GM21717 (cell line): ENCODE data around the gene ZNF91.
"Not testable (repeated sequence)": the region's sequence is repeated elsewhere in the genome, so short reads cannot be mapped to it uniquely, and the experiment has no call there.

Experiments used
- ATAC-seq: cut with Tn5 transposase; IDR thresholded peaks from one replicate; pipeline ENCODE4 v1.9.1; 2021; ENCODE audit warnings: mild to moderate bottlenecking, moderate library complexity; ENCODE audit not compliant: unreplicated experiment

ZNF91 gene

DNA sequence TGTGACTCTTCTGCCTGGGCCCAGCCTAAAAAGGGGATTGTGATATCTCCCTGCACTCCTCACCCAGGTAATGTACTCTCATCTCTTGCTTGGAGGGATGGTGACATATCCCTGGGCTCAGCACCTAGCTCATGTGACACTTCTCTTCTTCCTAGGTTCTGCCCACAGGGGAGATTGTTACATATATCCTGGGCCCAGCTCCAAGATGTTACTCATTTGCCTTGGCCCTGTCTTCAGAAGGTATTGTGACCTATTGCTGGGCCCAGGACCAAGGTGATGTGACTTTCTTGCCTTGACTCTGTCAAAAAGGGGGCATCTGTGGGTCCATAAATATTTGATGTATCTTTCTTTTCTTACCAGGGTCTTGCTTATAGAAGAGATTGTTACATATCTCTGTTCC is 73.9 kb downstream of the ZNF91 start:
- ATAC-seq = not testable (repeated sequence)

DNA sequence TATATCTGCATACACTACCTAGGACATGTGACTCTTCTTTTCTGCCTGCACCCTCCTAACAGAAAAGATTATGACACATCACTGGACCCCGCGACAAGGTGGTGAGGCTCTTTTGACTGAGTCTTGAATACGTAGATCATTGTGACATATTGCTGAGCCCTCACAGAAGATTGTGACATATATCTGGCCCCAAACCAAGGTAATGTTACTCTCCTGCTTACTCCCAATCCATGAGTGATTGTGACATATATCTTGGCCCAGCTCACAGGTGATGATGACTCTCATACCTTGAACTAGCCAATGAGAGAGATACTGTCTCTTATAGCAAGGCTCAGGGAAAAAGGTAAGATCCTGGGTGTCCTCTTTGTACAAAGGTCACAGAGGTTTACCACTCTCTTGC is 75.7 kb downstream of the ZNF91 start:
- not testable (repeated sequence) for ATAC-seq

- ATAC-seq = not testable (repeated sequence)
Measured at GRCh38 chr19:23318941-23319340, 76.3 kb downstream of the ZNF91 start.

DNA sequence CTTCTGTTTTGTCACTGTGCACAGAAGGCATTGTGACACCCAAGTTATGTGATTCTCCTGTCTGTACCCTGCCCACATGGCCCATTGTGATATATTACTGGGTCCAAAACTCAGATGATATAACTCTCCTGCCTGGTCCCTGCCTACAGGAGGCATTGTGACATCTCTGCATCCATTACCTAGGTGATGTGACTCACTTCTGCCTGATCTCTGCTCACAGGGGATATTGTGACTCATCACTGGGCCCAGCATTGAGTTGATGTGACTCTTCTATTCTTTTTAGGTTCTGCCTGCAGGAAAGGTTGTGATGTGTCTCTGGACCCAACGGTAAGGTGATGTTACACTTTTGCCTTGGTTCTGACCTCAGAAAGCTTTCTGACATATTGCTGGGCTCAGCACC is 77.1 kb downstream of the ZNF91 start:
- no peak for ATAC-seq

DNA sequence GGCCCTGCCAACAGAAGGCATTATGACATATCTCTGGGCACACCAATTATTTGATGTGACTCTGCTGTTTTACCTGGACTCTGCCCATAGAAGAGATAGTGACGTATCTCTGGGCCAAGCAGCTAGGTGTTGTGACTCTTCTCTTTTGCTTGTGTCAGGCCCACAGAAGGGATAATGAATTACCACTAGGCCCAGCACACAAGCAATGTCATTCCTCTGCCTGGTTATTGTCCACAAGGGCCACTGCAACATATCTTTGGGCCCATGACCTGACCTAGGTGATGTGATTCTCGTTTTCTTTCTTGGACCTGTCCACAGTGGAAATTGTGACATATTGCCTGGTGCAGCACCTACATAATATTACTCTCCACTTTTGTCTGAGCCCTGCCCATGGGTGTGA is 80.0 kb downstream of the ZNF91 start:
- no peak for ATAC-seq

DNA sequence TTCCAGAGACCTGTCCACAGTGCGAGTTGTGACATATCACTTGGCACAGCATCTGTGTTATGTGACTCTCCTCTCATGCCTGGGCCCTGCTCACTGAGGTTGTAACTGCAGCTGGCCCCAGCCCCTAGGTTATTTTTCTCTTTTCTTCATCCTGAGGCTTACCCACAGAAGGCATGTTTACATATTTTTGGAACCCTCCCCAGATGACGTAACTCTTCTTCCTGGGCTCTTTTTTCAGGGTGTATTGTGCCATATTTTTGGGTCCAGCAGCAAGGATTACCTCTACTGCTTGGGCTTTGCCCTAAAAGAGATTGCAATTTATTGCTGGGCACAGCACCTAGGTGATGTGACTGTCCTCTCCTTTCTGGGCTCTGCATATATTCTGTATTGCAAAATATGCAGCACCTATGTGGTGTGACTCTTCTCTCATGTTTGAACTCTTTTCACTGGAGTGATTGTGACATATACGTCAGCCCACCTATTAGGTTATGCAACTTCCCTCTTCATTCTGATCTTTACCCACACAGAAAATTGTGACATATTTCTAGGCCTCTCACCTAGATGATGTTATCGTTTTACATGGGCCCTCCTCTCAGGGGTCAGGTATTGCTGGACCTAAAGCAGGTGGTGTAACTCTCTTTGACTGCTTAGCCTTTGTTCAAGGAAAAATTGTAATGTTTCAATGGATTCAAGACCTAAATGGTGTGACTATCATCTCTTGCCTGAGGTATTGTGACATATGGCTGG is 80.6 kb downstream of the ZNF91 start:
- ATAC-seq = no peak

GRCh38 chr19:23313196-23313595 is 82.1 kb downstream of the ZNF91 start:
- ATAC-seq = no peak

- no peak for ATAC-seq
Measured at GRCh38 chr19:23312515-23312914, 82.8 kb downstream of the ZNF91 start.

GRCh38 chr19:23311551-23311950 is 83.7 kb downstream of the ZNF91 start:
- ATAC-seq = no peak

GRCh38 chr19:23310729-23311211 is 84.5 kb downstream of the ZNF91 start:
- no peak for ATAC-seq

GRCh38 chr19:23309926-23310325 is 85.3 kb downstream of the ZNF91 start:
- ATAC-seq = no peak

GRCh38 chr19:23305555-23305954 is 89.7 kb downstream of the ZNF91 start:
- no peak for ATAC-seq

GRCh38 chr19:23304238-23304637 is 91.0 kb downstream of the ZNF91 start:
- ATAC-seq = no peak

- ATAC-seq = no peak
Measured at GRCh38 chr19:23294141-23294540, 101.1 kb downstream of the ZNF91 start.

- ATAC-seq = not testable (repeated sequence)
Measured at GRCh38 chr19:23289966-23290365, 105.3 kb downstream of the ZNF91 start.
